GM21515 (cell line): ENCODE results near the gene INO80E.
"Not testable (repeated sequence)": the region's sequence is repeated elsewhere in the genome, so short reads cannot be mapped to it uniquely, and the experiment has no call there.

Experiments
- ATAC-seq: cut with Tn5 transposase; IDR thresholded peaks from one replicate; pipeline ENCODE4 v1.9.1; 2021; ENCODE audit not compliant: unreplicated experiment

Gene INO80E, protein sequence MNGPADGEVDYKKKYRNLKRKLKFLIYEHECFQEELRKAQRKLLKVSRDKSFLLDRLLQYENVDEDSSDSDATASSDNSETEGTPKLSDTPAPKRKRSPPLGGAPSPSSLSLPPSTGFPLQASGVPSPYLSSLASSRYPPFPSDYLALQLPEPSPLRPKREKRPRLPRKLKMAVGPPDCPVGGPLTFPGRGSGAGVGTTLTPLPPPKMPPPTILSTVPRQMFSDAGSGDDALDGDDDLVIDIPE

DNA sequence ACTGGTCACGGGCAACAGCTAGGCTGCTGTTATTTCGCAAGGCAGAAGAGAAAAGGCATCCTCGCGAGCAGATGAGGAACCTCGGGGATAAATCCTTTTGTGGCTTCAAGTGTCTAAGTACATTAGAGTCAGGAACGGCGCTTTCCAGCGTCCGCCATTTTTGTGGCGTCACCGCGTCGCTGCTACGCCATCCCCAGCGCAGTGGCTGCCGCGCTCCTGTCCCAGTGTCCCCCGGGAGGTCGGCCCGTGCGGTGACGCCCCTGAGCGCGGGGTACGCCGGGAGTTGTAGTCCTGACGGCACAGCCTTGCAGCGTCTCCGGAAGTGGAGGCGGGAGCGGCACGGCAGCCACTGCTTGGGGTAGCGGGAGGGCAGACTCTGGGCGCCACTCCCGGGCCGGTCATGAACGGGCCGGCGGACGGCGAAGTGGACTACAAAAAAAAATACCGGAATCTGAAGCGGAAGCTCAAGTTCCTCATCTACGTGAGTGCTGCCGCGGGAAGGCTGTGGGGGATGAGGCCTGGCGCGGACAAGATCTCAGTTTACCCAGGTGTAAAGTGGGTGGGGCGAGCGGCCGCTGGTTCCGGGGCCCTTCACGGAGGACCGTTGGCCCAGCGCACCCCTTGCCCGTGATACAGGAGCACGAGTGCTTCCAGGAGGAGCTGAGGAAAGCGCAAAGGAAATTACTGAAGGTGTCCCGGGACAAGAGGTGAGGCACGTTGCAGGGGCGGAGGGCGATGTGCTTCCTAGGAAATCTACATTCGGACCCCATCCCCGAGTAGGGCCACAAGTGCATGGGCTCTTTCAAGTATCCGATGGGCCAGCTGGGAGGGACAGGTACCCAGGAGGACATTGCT, at the start of gene INO80E:
INO80E (plus strand) TSS at position 331 of the 855 bp plus-strand sequence; CDS start at position 401, 70 bp downstream.
- peak; percentile 72 for ATAC-seq

DNA sequence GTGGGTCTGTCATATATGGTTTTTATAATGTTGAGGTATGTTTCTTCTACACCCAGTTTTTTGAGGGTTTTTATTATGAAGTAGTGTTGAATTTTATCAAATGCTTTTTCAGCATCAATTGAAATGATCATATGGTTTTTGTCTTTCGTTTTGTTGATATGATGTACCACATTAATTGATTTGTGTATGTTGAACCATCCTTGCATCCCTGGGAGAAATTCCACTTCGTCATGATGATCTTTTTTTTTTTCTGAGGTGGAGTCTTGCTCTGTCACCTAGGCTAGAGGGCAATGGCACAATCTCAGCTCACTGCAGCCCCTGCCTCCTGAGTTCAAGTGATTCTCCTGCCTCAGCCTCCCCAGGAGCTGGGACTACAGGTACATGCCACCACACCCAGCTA, 48.1 kb upstream of the INO80E start:
- ATAC-seq, result no peak

DNA sequence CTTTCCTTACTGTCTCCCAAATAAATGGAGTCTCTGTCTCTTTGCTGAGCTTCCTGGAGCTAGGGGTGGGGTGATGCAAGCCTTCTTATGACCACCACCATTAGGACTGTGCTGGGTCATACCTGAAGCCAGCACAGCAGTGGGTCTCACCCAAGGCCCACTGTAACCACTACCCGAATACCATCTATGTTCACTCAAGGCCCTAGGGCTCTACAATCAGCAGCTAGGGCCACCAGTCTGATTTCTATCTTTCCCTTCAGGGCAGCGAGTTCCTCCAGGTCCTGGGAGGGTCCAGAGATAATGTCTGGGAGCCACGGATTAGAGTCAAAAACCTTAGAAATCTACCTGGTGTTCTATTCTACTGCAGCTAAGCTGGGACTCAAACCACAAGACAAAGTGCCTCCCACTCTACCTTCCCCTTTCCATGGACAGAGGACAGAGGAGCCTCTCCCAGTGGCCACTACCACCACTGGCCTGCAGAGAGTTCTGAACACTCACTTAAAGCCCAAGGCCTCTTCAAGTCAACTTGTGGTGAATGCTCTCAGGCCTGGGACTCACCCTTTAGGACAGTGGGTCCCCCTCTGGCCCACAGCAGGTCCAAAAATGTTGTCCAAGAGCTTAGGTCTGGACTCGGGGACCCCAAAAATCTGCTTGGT, 45.1 kb upstream of the INO80E start:
- ATAC-seq, result no peak

DNA sequence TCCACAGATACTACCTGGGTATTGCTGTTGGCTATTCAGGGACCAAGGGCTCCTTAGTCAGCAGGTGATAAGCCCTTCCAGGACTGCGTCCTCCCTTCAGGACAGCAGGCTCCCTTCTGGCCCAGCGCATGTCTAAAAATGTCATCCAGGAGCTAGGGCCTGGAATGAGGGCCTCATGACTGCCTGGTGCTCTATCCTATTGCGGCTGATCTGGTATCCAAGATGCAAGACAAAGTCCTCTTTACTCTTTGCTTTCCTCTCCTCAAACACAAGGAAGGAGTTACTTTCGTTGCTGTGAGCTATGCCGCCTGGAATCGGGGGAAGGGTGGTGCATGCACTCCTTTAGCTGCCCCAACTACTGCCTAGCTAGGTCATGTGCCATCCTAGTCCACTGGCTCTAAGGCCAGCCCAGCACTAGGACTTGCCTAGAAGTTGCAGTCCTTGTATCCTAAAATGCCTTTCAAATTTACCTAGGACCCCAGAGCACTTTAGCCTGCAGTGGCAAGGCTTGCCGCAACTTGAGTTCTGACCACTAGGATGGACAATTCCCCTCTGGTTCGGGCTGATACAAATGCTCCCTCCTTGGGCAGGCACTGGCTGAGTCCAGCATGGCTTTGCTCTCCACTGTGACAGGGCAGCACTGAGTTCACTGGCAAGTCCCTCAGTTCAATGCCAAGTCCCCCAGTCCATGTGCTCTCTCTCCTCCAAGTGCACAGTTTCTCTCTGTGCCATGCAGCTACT, 44.2 kb upstream of the INO80E start:
- no peak for ATAC-seq

DNA sequence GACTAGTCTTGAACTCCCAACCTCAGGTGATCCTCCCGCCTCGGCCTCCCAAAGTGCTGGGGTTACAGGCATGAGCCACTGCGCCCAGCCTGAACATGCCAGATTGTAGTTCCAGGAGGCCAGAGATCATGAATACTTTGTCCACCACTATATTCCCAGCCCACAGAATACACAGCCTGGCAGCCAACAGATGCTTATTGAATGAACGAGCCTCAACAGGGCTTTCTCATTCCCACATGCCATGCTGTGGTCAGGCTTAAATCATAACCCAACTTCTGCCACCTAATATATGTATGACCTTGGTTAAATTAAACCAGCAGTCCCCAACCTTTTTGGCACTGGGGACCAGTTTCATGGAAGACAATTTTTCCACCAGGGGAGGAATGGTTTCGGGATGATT, 37.3 kb upstream of the INO80E start:
- no peak for ATAC-seq

DNA sequence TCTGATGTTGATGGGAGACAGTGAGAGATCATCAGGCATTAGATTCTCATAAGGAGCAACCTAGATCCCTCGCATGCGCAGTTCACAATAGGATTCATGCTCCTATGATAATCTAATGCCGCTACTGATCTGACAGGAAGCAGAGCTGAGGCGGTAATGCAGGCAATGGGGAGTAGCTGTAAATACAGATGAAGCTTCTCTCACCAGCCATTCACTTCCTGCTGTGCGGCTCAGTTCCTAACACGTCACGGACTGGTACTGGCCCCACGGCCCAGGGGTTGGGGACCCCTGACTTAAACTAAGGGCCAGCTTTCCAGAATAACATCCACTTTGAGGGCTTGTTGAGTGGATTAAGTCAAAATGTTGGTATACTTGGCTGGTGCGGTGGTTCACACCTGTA, 36.7 kb upstream of the INO80E start:
- no peak for ATAC-seq

DNA sequence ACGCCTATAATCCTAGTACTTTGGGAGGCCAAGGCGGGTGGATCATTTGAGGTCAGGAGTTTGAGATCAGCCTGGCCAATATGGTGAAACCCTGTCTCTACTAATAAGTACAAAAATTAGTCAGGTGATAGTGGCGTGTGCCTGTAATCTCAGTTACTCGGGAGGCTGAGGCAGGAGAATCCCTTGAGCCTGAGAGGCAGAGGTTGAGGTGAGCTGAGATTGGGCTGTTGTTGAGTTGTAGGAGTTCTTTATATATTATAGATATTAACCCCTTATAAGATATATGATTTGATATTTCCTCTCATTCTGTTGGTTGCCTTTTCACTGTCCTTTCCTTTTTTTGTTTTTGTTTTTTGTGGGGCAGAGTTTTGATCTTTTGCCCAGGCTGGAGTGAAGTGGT, 36.2 kb upstream of the INO80E start:
- ATAC-seq, result not testable (repeated sequence)

DNA sequence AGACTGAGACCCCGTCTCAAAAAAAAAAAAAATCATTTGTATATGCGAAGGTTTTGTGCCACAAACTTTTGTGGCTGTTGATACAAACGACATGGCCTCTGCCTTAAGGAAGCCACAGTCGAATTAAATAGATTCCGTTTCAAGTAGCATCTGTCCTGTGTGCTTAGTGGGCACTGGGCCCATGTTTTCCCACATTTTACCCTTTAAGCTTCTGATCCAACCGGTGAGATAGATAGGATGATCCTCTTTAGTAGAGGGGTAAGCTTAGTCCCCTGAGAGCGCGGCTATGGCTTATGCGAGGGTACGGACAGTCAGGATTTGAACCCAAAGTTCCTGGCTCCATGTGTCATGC, 34.9 kb upstream of the INO80E start:
- ATAC-seq, result no peak

DNA sequence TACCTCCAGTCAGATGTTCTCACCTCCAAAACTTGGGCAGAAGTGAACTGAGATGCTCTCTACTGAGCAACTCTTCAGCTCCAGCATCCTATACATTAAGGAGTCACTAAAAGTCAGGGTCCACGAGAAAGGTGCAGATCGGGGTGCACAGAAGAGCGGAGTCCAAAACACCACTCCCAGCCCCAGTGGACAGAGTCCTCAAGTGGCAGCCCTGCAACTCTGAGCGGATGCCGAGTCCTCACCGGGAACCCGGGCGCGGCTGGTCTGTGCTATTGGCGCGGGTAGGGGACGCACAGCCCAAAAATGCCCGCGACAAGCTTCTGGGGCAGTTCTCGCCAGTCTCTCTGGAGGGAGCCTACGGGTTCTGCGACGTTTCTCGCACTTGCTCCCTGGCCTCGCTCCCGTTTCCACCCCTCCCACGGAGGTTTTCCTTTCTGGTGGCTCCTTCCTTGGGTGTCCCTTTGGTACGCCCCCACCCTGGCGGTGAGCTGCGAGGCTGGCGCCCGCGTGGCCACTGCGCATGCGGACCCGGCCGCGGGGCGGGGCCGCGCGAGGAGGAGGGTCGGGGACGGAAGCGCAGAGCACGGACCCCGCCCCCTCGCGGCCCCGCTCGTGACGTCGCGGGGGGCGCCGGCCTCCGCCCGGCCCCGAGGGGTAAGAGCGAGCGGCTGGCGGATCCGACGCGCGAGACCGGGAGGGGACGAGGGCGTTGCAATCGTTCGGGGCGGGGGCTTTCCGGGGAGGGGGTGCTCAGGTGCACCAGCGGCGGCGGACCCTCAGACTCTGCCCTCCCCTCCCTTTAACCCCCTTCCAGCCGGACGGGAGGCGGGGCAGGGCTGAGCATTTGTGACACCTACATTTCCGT, 34.3 kb upstream of the INO80E start, which contains the start of gene TMEM219:
TMEM219 (plus strand) TSS at position 601 of the 865 bp plus-strand sequence. CDS start 1,065 bp downstream, outside the sequence.
- peak; percentile 85 for ATAC-seq

DNA sequence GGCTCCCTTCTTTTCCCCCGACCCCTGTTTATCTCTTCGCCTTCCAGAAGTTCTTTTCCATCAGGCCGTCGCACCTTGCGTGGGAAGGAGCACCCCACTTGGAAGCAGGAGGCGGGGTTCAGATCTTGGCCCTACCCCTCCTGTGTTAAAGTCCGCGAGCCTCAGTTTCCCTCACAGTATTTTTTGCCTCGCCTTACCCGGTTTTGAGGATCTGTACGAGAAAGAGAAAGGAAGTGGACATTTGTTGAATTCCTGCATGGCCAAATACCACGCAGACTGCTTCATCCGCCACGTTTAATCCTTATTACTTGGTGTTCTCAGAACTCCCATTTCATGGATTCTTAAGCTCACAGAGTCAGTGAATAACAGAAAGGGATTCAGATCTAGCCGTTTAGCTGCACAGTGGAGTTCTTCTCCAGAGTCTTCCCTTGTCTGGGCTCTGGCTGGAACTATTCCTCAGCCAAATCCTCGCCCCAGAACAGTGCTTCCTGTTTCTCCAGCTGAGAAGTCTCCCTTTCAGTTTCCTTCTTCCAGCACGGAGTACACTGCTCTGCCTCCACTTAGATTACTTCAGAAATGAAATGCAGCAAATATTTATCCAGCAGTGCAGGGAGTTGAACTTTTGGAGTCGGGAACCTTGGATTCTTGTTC, 33.6 kb upstream of the INO80E start:
- ATAC-seq, result peak; percentile 4

DNA sequence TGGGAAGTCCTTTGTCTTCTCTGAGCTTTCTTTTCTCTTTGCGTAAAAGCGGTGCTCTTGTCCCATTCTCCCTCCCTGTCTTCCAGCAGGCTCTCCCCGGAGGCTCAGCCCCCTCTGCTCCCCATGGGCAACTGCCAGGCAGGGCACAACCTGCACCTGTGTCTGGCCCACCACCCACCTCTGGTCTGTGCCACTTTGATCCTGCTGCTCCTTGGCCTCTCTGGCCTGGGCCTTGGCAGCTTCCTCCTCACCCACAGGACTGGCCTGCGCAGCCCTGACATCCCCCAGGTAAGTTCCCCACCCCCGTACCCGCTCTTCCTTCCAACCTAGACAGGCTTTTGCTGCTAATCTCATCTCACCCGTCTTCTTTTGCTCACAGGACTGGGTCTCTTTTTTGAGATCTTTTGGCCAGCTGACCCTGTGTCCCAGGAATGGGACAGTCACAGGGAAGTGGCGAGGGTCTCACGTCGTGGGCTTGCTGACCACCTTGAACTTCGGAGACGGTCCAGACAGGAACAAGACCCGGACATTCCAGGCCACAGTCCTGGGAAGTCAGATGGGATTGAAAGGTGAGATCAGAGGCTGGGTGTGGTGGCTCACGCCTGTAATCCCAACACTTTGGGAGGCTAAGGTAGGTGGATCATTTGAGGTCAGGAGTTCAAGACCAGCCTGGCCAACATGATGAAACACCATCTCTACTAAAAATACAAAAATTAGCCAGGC, 32.9 kb upstream of the INO80E start:
- no peak for ATAC-seq

DNA sequence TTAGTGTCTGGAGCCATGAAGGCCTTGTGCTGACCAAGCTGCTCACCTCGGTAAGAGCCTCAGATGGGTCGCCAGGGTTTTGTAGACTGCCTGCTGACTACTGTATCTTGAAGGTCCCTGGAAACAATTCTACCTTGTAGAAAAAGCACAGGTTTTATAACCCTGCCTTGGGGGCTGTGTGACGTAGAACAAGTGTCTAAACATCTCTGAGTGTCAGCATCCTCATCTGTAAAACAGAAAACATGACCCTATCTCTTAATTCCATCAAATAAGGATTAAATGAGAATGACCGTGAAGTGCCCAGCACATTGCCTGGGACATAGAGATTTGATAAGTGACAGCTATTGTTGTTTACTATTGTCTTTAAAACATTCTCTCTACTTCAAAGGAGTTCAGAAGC, 27.8 kb upstream of the INO80E start:
- ATAC-seq, result no peak

DNA sequence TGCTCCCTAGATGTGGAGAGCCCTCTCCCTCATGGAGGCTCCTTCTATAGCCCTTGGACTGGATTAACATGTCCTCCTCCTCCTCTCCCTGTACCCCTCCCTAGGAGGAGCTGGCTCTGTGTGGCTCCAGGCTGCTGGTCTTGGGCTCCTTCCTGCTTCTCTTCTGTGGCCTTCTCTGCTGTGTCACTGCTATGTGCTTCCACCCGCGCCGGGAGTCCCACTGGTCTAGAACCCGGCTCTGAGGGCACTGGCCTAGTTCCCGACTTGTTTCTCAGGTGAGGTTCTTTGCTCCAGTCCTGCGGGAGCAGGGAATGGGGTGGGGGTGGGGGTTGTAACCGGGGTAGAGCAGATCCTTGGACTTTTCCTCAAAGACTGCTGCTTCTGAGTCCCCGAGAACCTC, 24.7 kb upstream of the INO80E start:
- no peak for ATAC-seq

DNA sequence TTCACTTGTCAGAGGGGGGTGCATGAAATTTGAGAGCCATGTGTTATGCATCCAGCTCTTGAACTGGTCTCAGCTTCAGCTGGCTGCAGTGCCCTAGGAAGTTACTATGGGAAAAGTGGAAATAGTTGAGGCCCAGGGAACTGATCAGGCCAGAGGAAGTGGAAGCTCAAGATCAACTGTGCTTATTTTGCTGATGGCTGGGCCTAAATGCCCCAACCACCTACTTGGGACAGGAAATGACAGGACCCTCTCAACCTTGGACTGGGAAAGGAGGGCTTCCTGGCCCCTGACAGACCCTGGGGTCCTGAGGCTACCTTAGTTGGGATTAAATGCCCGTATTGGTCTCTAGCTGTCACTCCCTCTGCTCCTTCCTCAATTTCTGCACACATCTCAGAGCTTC, 23.5 kb upstream of the INO80E start:
- ATAC-seq, result no peak

DNA sequence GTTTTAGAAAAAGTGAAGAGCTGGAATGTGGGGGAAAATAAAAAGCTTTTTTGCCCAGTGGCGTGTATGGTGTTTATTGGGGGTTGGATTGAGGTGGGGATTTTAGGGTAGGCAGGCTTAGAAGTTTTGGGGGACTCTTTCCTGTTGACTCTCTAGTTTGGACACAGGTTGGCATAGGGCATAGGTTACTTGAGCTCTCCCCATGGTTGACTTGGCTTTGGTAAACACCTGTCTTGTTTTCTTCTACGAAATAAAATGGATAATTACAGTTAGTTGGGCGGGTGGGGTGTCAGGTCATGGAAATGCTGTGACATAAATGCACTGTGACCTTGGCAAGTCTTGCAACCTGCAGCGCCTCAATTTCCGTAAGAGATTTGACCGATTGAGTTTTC, 23.1 kb upstream of the INO80E start:
- ATAC-seq, result no peak

DNA sequence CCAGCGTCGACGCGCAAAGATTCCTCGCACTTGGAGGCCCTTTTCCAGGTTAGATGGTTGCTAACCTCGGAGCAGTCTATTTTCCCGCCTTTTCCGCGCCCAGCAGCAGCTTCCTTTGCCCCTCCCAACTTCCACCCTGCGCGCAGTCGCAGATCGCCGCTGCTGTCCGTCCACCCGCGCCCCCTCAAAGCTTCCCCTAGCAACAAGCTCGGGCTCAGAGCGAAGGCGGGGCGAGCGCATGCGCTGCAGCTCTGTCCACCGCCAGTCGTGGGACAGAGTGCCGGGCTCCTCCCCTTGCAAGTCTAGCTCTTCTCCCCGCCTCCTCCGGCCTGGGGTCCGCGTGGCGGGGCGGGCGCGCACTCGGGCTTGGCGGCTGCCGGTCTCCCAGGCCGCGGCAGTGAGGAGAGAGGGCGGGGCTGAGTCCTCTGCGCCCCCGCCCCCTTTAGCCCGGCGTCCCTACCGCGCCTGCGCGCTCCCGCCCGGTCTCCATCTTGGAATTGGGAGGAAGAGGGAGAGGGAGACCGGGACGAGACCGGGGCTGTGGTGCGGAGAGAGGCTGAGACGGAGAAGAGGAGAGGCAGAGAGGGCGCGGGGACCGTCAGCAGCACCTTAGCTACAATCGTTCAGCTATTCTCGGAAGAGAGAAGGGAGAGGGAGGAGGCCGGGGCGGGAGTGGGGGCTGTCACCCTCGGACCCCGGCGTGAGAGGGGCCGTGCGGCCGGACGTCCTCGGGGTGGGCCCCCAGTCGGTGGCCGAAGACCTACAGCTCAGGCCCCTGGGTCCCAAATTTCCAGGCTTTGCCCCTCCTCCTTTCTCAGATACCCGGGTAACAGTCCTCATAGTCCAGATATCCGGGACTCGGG, 22.4 kb upstream of the INO80E start, which contains the start of gene TAOK2:
TAOK2 (plus strand) TSS at position 485 of the 863 bp plus-strand sequence. CDS start 3,905 bp downstream, outside the sequence.
- ATAC-seq, result peak; percentile 82

DNA sequence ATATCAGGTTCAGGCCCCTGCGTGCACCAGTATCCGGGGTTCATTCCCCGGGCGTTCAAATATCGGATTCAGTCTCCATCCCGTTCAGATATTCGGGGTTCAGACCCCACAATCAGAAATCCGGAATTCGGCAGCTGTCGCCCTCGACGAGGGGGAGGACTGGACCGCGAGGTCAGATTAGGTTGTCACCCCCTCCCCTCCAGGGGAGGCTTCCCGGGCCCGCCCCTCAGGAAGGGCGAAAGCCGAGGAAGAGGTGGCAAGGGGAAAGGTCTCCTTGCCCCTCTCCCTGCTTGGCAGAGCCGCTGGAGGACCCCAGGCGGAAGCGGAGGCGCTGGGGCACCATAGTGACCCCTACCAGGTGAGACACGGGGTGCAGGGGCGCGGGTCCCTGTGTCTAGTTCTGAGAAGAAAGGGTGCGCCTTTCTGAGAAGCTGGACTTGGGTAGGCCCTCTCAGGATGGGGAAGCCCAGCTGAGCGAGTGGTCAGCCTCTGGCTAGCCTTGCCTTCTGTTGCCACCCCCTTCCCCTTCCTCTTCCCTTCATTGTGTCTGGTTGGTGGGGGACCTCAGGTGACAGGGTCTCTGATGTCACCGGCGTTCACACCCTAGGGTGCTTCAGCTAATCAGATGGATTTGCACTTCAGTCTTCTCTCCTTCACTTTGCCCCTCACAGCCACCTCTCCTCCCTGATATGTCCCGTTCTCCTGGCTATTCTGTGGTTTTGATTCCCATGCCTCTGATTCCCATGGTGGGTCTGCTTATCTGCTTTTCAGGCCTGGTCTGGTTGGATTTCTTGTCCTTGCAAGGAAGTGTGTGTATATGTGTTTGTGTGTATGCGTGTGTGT, 21.5 kb upstream of the INO80E start:
- ATAC-seq, result no peak
